Measurements from ENCODE around the gene MSANTD1.

DNA sequence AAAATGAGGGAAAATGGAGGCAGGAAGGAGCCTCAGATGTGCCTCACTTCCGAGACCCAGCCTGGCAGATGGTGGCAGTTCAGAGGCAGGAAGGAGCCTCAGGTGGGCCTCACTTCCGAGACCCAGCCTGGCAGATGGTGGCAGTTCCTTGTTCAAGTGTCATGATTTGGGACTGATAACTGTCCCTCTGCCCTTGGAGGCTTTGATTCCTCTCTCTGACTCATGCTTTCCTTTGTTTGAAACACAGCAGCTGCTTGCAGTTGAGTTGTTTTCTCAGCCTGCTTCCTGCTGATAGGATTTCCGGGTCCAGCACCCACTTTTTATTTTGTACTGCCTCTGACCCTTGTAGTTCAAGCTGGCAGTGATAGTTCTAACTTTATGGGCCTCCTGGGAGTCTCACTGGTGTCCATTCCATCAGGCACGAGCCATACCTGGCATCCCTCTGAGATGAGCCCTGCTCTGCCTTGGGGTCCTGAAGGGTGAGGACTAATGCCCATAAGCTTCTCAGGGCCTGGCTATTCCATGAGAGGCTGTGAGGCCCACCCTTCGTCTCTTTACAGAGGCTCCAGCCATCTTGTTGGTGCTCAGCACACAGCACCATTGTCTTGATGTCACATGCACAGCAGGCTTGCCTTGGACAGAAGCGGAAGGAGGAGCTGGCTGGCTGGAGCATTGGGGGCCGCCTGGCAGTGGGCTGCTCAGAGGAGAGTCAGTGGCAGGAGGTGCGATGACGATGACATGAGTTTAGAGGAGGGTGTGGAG is 56.8 kb downstream of the MSANTD1 start:
- TF ChIP-seq, protein P1, sequence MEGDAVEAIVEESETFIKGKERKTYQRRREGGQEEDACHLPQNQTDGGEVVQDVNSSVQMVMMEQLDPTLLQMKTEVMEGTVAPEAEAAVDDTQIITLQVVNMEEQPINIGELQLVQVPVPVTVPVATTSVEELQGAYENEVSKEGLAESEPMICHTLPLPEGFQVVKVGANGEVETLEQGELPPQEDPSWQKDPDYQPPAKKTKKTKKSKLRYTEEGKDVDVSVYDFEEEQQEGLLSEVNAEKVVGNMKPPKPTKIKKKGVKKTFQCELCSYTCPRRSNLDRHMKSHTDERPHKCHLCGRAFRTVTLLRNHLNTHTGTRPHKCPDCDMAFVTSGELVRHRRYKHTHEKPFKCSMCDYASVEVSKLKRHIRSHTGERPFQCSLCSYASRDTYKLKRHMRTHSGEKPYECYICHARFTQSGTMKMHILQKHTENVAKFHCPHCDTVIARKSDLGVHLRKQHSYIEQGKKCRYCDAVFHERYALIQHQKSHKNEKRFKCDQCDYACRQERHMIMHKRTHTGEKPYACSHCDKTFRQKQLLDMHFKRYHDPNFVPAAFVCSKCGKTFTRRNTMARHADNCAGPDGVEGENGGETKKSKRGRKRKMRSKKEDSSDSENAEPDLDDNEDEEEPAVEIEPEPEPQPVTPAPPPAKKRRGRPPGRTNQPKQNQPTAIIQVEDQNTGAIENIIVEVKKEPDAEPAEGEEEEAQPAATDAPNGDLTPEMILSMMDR (IDR thresholded peaks at IDR 0.05; ENCODE audit: low read depth, low read length): no peak
- TF ChIP-seq EZH2phosphoT487 (IDR thresholded peaks at IDR 0.05; ENCODE audit: low read depth): no peak
